AG20443 (cell line): ENCODE data around the gene KIF13A.
"Not testable (repeated sequence)": the region's sequence is repeated elsewhere in the genome, so short reads cannot be mapped to it uniquely, and the experiment has no call there.

Experiments used
- DNase-seq: peaks from one replicate; pipeline ENCODE4 v3.0.0; 2012; ENCODE audit warnings: low spot score, mixed read lengths

The KIF13A gene

GRCh38 chr6:17987447-17987696, at the start of gene KIF13A:
Gene KIF13A, minus strand, starts transcription at chr6:17987635. Its CDS starts 172 bp downstream, at chr6:17987463.
- DNase-seq: no peak

GRCh38 chr6:18036781-18037180, 49.3 kb upstream of the KIF13A start:
- DNase-seq: no peak

GRCh38 chr6:18035330-18035854, 48.0 kb upstream of the KIF13A start:
- DNase-seq: no peak

- DNase-seq: no peak
These were observed 47.4 kb upstream of the KIF13A start for GRCh38 chr6:18034798-18035202.

GRCh38 chr6:18031680-18032256, 44.3 kb upstream of the KIF13A start:
- no peak for DNase-seq

- DNase-seq: no peak
These were observed 43.8 kb upstream of the KIF13A start for GRCh38 chr6:18031189-18031588.

- DNase-seq: no peak
These were observed 40.9 kb upstream of the KIF13A start for GRCh38 chr6:18028332-18028731.

GRCh38 chr6:18025596-18025995, 38.2 kb upstream of the KIF13A start:
- no peak for DNase-seq

- no peak for DNase-seq
These were observed 37.4 kb upstream of the KIF13A start for GRCh38 chr6:18024876-18025275.

- DNase-seq: no peak
These were observed 36.5 kb upstream of the KIF13A start for GRCh38 chr6:18023891-18024290.

- peak; percentile 82 for DNase-seq
These were observed 35.2 kb upstream of the KIF13A start for GRCh38 chr6:18022398-18023231.

- DNase-seq: no peak
These were observed 33.9 kb upstream of the KIF13A start for GRCh38 chr6:18021166-18021850.

GRCh38 chr6:18020545-18020944, 33.1 kb upstream of the KIF13A start:
- not testable (repeated sequence) for DNase-seq

- DNase-seq: no peak
These were observed 32.4 kb upstream of the KIF13A start for GRCh38 chr6:18019539-18020534.

- DNase-seq: not testable (repeated sequence)
These were observed 31.7 kb upstream of the KIF13A start for GRCh38 chr6:18019133-18019532.

GRCh38 chr6:18016698-18017097, 29.3 kb upstream of the KIF13A start:
- no peak for DNase-seq

GRCh38 chr6:18016133-18016532, 28.7 kb upstream of the KIF13A start:
- no peak for DNase-seq

GRCh38 chr6:18011287-18011686, 23.9 kb upstream of the KIF13A start:
- DNase-seq: no peak

GRCh38 chr6:18010540-18010939, 23.1 kb upstream of the KIF13A start:
- not testable (repeated sequence) for DNase-seq

- DNase-seq: no peak
These were observed 17.0 kb upstream of the KIF13A start for GRCh38 chr6:18004256-18004985.

GRCh38 chr6:17999425-17999824, 12.0 kb upstream of the KIF13A start:
- no peak for DNase-seq
